ENCODE data around the gene SYT17.

Gene SYT17

GRCh38 chr16:19308392-19308791 is 140.4 kb downstream of the SYT17 start:
- DNase-seq = no peak

- DNase-seq = no peak
Measured at GRCh38 chr16:19309178-19309577, 141.1 kb downstream of the SYT17 start.

- DNase-seq = no peak
Measured at GRCh38 chr16:19314718-19315425, 146.8 kb downstream of the SYT17 start.

GRCh38 chr16:19315889-19316433 is 147.9 kb downstream of the SYT17 start:
- no peak for DNase-seq

GRCh38 chr16:19316846-19317245 is 148.8 kb downstream of the SYT17 start:
- DNase-seq = no peak
